H1 (cell line): ENCODE data around the gene IL23A. TPM values are rescaled to one million over a fixed set of nuclear protein-coding genes. Genes with fewer than 3 reads are reported as not detected.

ENCODE experiments used
- CTCF ChIA-PET: fragments of 300-600 bp; sonication (Branson Sonifier 250); formaldehyde crosslinking; loops from one replicate; lab custom pipeline; 2021; ENCODE audit not compliant: partially characterized antibody; lab: Charles Lee
- POLR2A ChIA-PET: fragments of 300-600 bp; sonication (Branson Sonifier 250); formaldehyde crosslinking; loops from one replicate; lab custom pipeline; 2021; ENCODE audit warnings: inconsistent platforms; ENCODE audit not compliant: partially characterized antibody; lab: Charles Lee
- DNase-seq, 2 experiments: peaks; one replicate each; pipeline versions ENCODE4 v3.0.0 to v3.0.0-alpha.2; 2010 to 2022; ENCODE audit warnings: low spot score in 2 of 2, low read depth in 1 of 2, mixed read lengths in 1 of 2
- FAIRE-seq: peaks from 2 replicates; lab custom pipeline; 2011; peaks lifted over from hg19 to GRCh38; lab: Jason Lieb, UNC
- H2AFZ ChIP-seq: 2 replicates; pipeline ENCODE4 v1.8.1; 2012; ENCODE audit warnings: low read length, inconsistent platforms
- H2AK5ac ChIP-seq: 2 replicates; pipeline ENCODE4 v1.6.1; 2013; ENCODE audit warnings: low read depth, low read length
- H2BK120ac ChIP-seq: replicated peaks from 2 replicates; pipeline ENCODE3; 2013; ENCODE audit warnings: low read depth, low read length, inconsistent platforms
- H2BK12ac ChIP-seq: 2 replicates; pipeline ENCODE4 v1.6.1; 2013; ENCODE audit warnings: low read depth, low read length
- H2BK15ac ChIP-seq: 2 replicates; pipeline ENCODE4 v1.6.1; 2013; ENCODE audit warnings: low read length
- H2BK20ac ChIP-seq: 2 replicates; pipeline ENCODE4 v1.6.1; 2013; ENCODE audit warnings: low read length
- H2BK5ac ChIP-seq: 2 replicates; pipeline ENCODE4 v1.6.1; 2013; ENCODE audit warnings: low read depth, low read length
- H3K14ac ChIP-seq: 2 replicates; pipeline ENCODE4 v1.6.1; 2013; ENCODE audit warnings: inconsistent platforms; ENCODE audit not compliant: insufficient read length
- H3K18ac ChIP-seq: 2 replicates; pipeline ENCODE4 v1.6.1; 2013; ENCODE audit warnings: low read length; ENCODE audit errors: extremely low read depth
- H3K23ac ChIP-seq: 2 replicates; pipeline ENCODE4 v1.6.1; 2013; ENCODE audit warnings: inconsistent platforms; ENCODE audit not compliant: insufficient read length
- H3K23me2 ChIP-seq: 2 replicates; pipeline ENCODE4 v1.6.1; 2013; ENCODE audit warnings: low read depth, low read length
- H3K27ac ChIP-seq: 2 replicates; pipeline ENCODE4 v1.6.1; 2011; ENCODE audit warnings: low read depth, low read length, inconsistent platforms
- H3K27me3 ChIP-seq, 4 experiments: replicated peaks in 1 of 4; 1 replicate in 1 of 4; 2 replicates in 3 of 4; pipeline versions ENCODE4 v1.6.1 to v1.8.1; 2011 to 2013; ENCODE audit warnings: low read length in 3 of 4, mild to moderate bottlenecking in 3 of 4, inconsistent platforms in 2 of 4, mixed read lengths in 2 of 4, moderate library complexity in 1 of 4; ENCODE audit not compliant: control insufficient read depth in 3 of 4, insufficient read depth in 3 of 4; ENCODE audit errors: extremely low read depth in 1 of 4
- H3K36me3 ChIP-seq, 4 experiments: 2 replicates each; pipeline versions ENCODE4 v1.6.1 to v1.8.1; 2011 to 2013; ENCODE audit warnings: mild to moderate bottlenecking in 4 of 4, low read length in 3 of 4, moderate library complexity in 2 of 4, control low read depth in 1 of 4, inconsistent platforms in 1 of 4; ENCODE audit not compliant: insufficient read depth in 4 of 4, control insufficient read depth in 2 of 4
- H3K4ac ChIP-seq: replicated peaks from 2 replicates; pipeline ENCODE3; 2013; ENCODE audit warnings: low read length, low read depth, mixed read lengths, inconsistent platforms; ENCODE audit not compliant: insufficient read length
- H3K4me1 ChIP-seq, 4 experiments: replicated peaks in 1 of 4; 1 replicate in 1 of 4; 2 replicates in 3 of 4; pipeline versions ENCODE4 v1.6.1 to v1.8.1; 2011 to 2013; ENCODE audit warnings: low read length in 3 of 4, inconsistent platforms in 2 of 4, mixed read lengths in 1 of 4; ENCODE audit not compliant: insufficient read depth in 4 of 4, control insufficient read depth in 3 of 4
- H3K4me2 ChIP-seq, 2 experiments: 2 replicates each; pipeline versions ENCODE4 v1.6.1 to v1.8.1; 2011 to 2013; ENCODE audit warnings: low read depth in 2 of 2, low read length in 2 of 2, control low read depth in 1 of 2, inconsistent platforms in 1 of 2, mild to moderate bottlenecking in 1 of 2; ENCODE audit not compliant: insufficient read depth in 1 of 2
- H3K4me3 ChIP-seq, 4 experiments: fragments of 200-600, 300-600 bp in 1 of 4; sonication (generic), shearing (Covaris generic), sonication (Bioruptor Twin) in 1 of 4; 2 replicates each; pipeline versions ENCODE4 v1.5.1 to v1.8.1; 2011 to 2016; ENCODE audit warnings: low read length in 4 of 4, low read depth in 3 of 4, control low read depth in 2 of 4, inconsistent platforms in 2 of 4, mild to moderate bottlenecking in 2 of 4, mixed read lengths in 1 of 4, moderate library complexity in 1 of 4; ENCODE audit not compliant: insufficient read depth in 2 of 4; ENCODE audit errors: extremely low read depth in 1 of 4
- H3K56ac ChIP-seq: replicated peaks from 2 replicates; pipeline ENCODE3; 2013; ENCODE audit warnings: low read depth, mild to moderate bottlenecking, mixed read lengths, low read length, inconsistent platforms; ENCODE audit not compliant: insufficient read length
- H3K79me1 ChIP-seq: 2 replicates; pipeline ENCODE4 v1.6.1; 2013; ENCODE audit warnings: low read depth, low read length, control low read depth
- H3K79me2 ChIP-seq, 2 experiments: 2 replicates each; pipeline versions ENCODE4 v1.6.1 to v1.8.1; 2012 to 2013; ENCODE audit warnings: low read length in 2 of 2, mild to moderate bottlenecking in 2 of 2, inconsistent platforms in 1 of 2; ENCODE audit not compliant: insufficient read depth in 2 of 2, control insufficient read depth in 1 of 2
- H3K9ac ChIP-seq, 4 experiments: replicated peaks in 1 of 4; 1 replicate in 1 of 4; 2 replicates in 3 of 4; pipeline versions ENCODE4 v1.6.1 to v1.8.1; 2011 to 2013; ENCODE audit warnings: low read depth in 3 of 4, low read length in 3 of 4, control low read depth in 2 of 4, mild to moderate bottlenecking in 2 of 4, moderate library complexity in 2 of 4, inconsistent platforms in 1 of 4; ENCODE audit errors: extremely low read depth in 1 of 4
- H3K9me3 ChIP-seq, 2 experiments: 2 replicates each; pipeline versions ENCODE4 v1.6.1 to v1.8.1; 2012 to 2013; ENCODE audit warnings: mild to moderate bottlenecking in 2 of 2, moderate library complexity in 2 of 2, control low read depth in 1 of 2, inconsistent platforms in 1 of 2, low read depth in 1 of 2, low read length in 1 of 2, mixed read lengths in 1 of 2; ENCODE audit not compliant: insufficient read depth in 2 of 2
- H4K20me1 ChIP-seq, 2 experiments: replicated peaks in 1 of 2; 2 replicates each; pipeline versions ENCODE3 to v1.8.1; 2011 to 2013; ENCODE audit warnings: inconsistent platforms in 2 of 2, low read length in 2 of 2, mild to moderate bottlenecking in 1 of 2; ENCODE audit not compliant: insufficient read depth in 2 of 2, control insufficient read depth in 1 of 2
- H4K5ac ChIP-seq: 2 replicates; pipeline ENCODE4 v1.6.1; 2013; ENCODE audit warnings: low read length, low read depth, mixed read lengths, inconsistent platforms; ENCODE audit not compliant: insufficient read length
- H4K8ac ChIP-seq: 2 replicates; pipeline ENCODE4 v1.8.0; 2013; ENCODE audit warnings: mild to moderate bottlenecking, moderate library complexity, low read length, inconsistent platforms; ENCODE audit not compliant: insufficient read depth; ENCODE audit errors: extremely low read depth
- H4K91ac ChIP-seq: replicated peaks from 2 replicates; pipeline ENCODE3; 2013; ENCODE audit warnings: low read length, mixed read lengths, inconsistent platforms; ENCODE audit not compliant: insufficient read length
- ASH2L ChIP-seq: fragments of 200-600, 300-600 bp; sonication (generic); IDR thresholded peaks from one replicate; pipeline ENCODE4 v1.7.1; 2017; ENCODE audit warnings: low read length
- BRCA1 ChIP-seq: IDR thresholded peaks from 2 replicates; pipeline ENCODE4 v1.6.1; 2012; ENCODE audit warnings: low read depth, low read length, improper control_type of control experiment
- CBX5 ChIP-seq: fragments of 300-800, 300-1000 bp; sonication (generic); IDR thresholded peaks from 2 replicates; pipeline ENCODE4 v1.7.1; 2016; ENCODE audit warnings: antibody characterized with exemption, low read length, low read depth
- E2F6 ChIP-seq: IDR thresholded peaks from 2 replicates; pipeline ENCODE4 v1.6.1; 2012; ENCODE audit warnings: inconsistent platforms
- GABPA ChIP-seq: IDR thresholded peaks from 2 replicates; pipeline ENCODE4 v1.6.1; 2011; ENCODE audit warnings: mild to moderate bottlenecking, low read length, moderate library complexity, borderline replicate concordance; ENCODE audit not compliant: insufficient read depth
- HDAC2 ChIP-seq, 2 experiments: fragments of 300-600 bp in 1 of 2; sonication (generic) in 1 of 2; IDR thresholded peaks; 2 replicates each; pipeline ENCODE4 v1.6.1; 2011 to 2012; ENCODE audit warnings: low read depth in 2 of 2, low read length in 2 of 2, mild to moderate bottlenecking in 2 of 2, moderate library complexity in 2 of 2, borderline replicate concordance in 1 of 2, inconsistent platforms in 1 of 2
- KDM4A ChIP-seq: IDR thresholded peaks from one replicate; pipeline ENCODE4 v1.7.1; 2012; ENCODE audit warnings: low read depth, mild to moderate bottlenecking, moderate library complexity, low read length, inconsistent platforms; ENCODE audit not compliant: severe bottlenecking
- MAFK ChIP-seq: IDR thresholded peaks from 2 replicates; pipeline ENCODE4 v1.6.1; 2012; ENCODE audit warnings: low read depth, mild to moderate bottlenecking, improper control_type of control experiment, low read length
- NANOG ChIP-seq: IDR thresholded peaks from 2 replicates; pipeline ENCODE4 v1.6.1; 2011; ENCODE audit warnings: low read length, low read depth, mild to moderate bottlenecking, inconsistent platforms; ENCODE audit not compliant: insufficient read depth, poor library complexity, severe bottlenecking
- POLR2AphosphoS5 ChIP-seq: IDR thresholded peaks from 2 replicates; pipeline ENCODE4 v1.6.1; 2011; ENCODE audit warnings: low read depth, low read length
- RAD21 ChIP-seq, 2 experiments: IDR thresholded peaks in 1 of 2; conservative IDR thresholded peaks in 1 of 2; 2 replicates each; pipeline ENCODE4 v1.6.1; 2011; ENCODE audit warnings: low read depth in 2 of 2, low read length in 2 of 2, improper control_type of control experiment in 1 of 2, inconsistent platforms in 1 of 2, mild to moderate bottlenecking in 1 of 2, moderate library complexity in 1 of 2
- SAP30 ChIP-seq: fragments of 300-600 bp; sonication (generic); IDR thresholded peaks from 2 replicates; pipeline ENCODE4 v1.7.1; 2012; ENCODE audit warnings: low read length, moderate library complexity, mild to moderate bottlenecking, inconsistent platforms; ENCODE audit not compliant: insufficient read depth, insufficient replicate concordance
- SIRT6 ChIP-seq: IDR thresholded peaks from one replicate; pipeline ENCODE4 v1.7.1; 2012; ENCODE audit warnings: low read length, inconsistent platforms
- WGBS, 2 experiments: shearing (Covaris generic) in 1 of 2; methylation state at CpG; one replicate each; pipeline versions ENCODE4 v1.1.6 to v1.1.7; 2013 to 2015; ENCODE audit warnings: low lambda C conversion rate in 2 of 2, mixed read lengths in 2 of 2, inconsistent platforms in 1 of 2, low coverage in 1 of 2, missing lambda C conversion rate in 1 of 2; ENCODE audit not compliant: insufficient replicate concordance in 2 of 2, insufficient coverage in 1 of 2, insufficient read length in 1 of 2; ENCODE audit errors: extremely low coverage in 1 of 2, missing lambda C conversion rate in 1 of 2; 5-methylcytosine and 5-hydroxymethylcytosine counted together
- polyA plus RNA-seq, 7 experiments: library from polyadenylated mRNA; depleted of rRNA in 3 of 7; stranded (reverse) in 5 of 7; unstranded in 2 of 7; fragments of >200 nt in 5 of 7; fragments of 200-250 nt in 2 of 7; gene quantifications; 1 replicate in 5 of 7; 2 replicates in 1 of 7; 4 replicates in 1 of 7; pipeline versions ENCODE4 v1.2.1 to v1.2.3, GENCODE V29; 2011 to 2013; ENCODE audit warnings: missing spikeins in 2 of 7, mixed read lengths in 2 of 7
- total RNA-seq: library from RNA; stranded (reverse); fragmentation: NEBNext Ultra II Directional; extraction: Animal tissue kit (Norgen Biotek cat#: 25700); gene quantifications from 2 replicates; pipeline ENCODE4 v1.2.1, GENCODE V29; 2021

IL23A gene
- total and polyA plus RNA-seq, 2 of the 8 experiments (the other 6 are each of a cell fraction or from before 2014, with no cell fraction given): 2.3 to 3.6 TPM

DNA sequence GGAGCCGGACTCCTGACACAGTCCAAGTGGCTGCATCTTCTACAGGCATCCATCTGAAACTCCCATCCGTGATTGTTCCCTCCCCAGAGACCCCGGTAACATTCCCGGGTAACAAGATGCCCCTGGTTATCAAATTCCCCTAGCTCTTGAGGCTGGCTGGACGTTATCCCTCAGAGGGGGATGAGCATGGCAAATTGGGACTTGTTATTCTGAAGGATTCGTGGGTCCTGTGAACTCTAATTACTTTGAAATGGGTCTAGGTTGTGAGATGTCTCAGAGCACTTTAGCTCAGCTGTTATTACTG, 4.2 kb upstream of the IL23A start:
- H3K79me1 ChIP-seq: no peaks in the 10 kb centered on the region
- peak overlapping the region; percentile 46 for H4K5ac ChIP-seq
- H3K4me3 ChIP-seq: peak overlapping the region; percentile 53 to 73 (median 62)
- H2BK20ac ChIP-seq: no peak overlapping the region
- H4K20me1 ChIP-seq: no peaks in the 10 kb centered on the region
- peak overlapping the region; percentile 57; the same call in 1 of the 2 replicates for H3K27ac ChIP-seq
- no peak overlapping the region for H4K8ac ChIP-seq
- no peaks in the 10 kb centered on the region for H3K36me3 ChIP-seq
- FAIRE-seq (no peak), DNase-seq (no peak)
- POLR2A ChIA-PET: interaction anchor here (0.5 to 7.2 kb wide), 8 partner anchors 11 to 35 kb away, joined by 3 to 55 read pairs (median 4); partner anchors contain the start of genes CNPY2, CS and STAT2
- H2AK5ac ChIP-seq: no peak overlapping the region
- no peaks in the 10 kb centered on the region for H3K79me2 ChIP-seq
- H2AFZ ChIP-seq: no peak overlapping the region
- no peak overlapping the region for H3K4ac ChIP-seq
- no peak overlapping the region for H2BK15ac ChIP-seq
- H3K18ac ChIP-seq: no peak overlapping the region
- H2BK5ac ChIP-seq: peak overlapping the region; percentile 78
- no peak overlapping the region for H3K23ac ChIP-seq
- peak overlapping the region; percentile 78 to 93 for H3K4me2 ChIP-seq
- CTCF ChIA-PET: interaction anchor here (0.6 to 7.2 kb wide), 5 partner anchors 13 to 112 kb away, joined by 3 to 38 read pairs (median 4); partner anchors contain the start of genes CNPY2, RNF41 and STAT2
- no peak overlapping the region for H3K56ac ChIP-seq
- peaks cover 9 to 26% (median 16%) of the 10 kb centered on the region in 4 experiments for H3K4me1 ChIP-seq
- H3K9ac ChIP-seq: peak overlapping the region; percentile 24 to 71 (median 59)
- H2BK12ac ChIP-seq: no peak overlapping the region
- WGBS, 2 experiments: 26% methylated on average over 6 of the region's 6 CpGs; no CpG with 5 or more reads in 1 of the 2 experiments
- H2BK120ac ChIP-seq: no peak overlapping the region
- H3K9me3 ChIP-seq: no peaks in the 10 kb centered on the region
- H3K27me3 ChIP-seq: no peaks in the 10 kb centered on the region
- peak overlapping the region; percentile 23 for H4K91ac ChIP-seq
- H3K14ac ChIP-seq: no peak overlapping the region
- peaks cover 7% of the 10 kb centered on the region; the same call in 1 of the 2 replicates for H3K23me2 ChIP-seq
- no peak for TF ChIP-seq CBX5
- no peak for TF ChIP-seq KDM4A
- TF ChIP-seq HDAC2 (IDR thresholded peaks at IDR 0.05; ENCODE audit: borderline replicate concordance in 1 of 2, low read depth in 2 of 2, low read length in 2 of 2): no peak
- TF ChIP-seq NANOG: no peak
- no peak for TF ChIP-seq BRCA1
- no peak for TF ChIP-seq ASH2L
- TF ChIP-seq RAD21 (IDR thresholded peaks at IDR 0.05 in 1 of 2, conservative IDR thresholded peaks at IDR 0.05 in 1 of 2; ENCODE audit: low read depth in 2 of 2, low read length in 2 of 2): no peak
- no peak for TF ChIP-seq SAP30
- TF ChIP-seq POLR2AphosphoS5: no peak
- no peak for TF ChIP-seq MAFK
- no peak for TF ChIP-seq E2F6
- no peak for TF ChIP-seq GABPA
- no peak for TF ChIP-seq SIRT6
